NT2/D1 (cell line): ENCODE data around the gene TFAP2D.
A peak's percentile ranks its signal among the peaks of the same experiment; 100 is the strongest.

Experiments
- DNase-seq: peaks from one replicate; pipeline ENCODE4 v3.0.0-alpha.2; 2011; ENCODE audit warnings: low read depth, low spot score
- H3K27me3 ChIP-seq: 2 replicates; pipeline ENCODE4 v1.6.0; 2011; ENCODE audit warnings: mild to moderate bottlenecking; ENCODE audit not compliant: insufficient read length, insufficient read depth
- H3K36me3 ChIP-seq: 2 replicates; pipeline ENCODE4 v1.6.1; 2011; ENCODE audit warnings: mild to moderate bottlenecking, low read length, mixed read lengths; ENCODE audit not compliant: insufficient read depth, insufficient read length
- H3K4me1 ChIP-seq: 2 replicates; pipeline ENCODE4 v1.5.1; 2011; ENCODE audit not compliant: insufficient read depth, insufficient read length
- H3K4me3 ChIP-seq: 2 replicates; pipeline ENCODE4 v1.5.1; 2011; ENCODE audit warnings: low read depth; ENCODE audit not compliant: insufficient read length
- H3K9ac ChIP-seq: 2 replicates; pipeline ENCODE4 v1.6.0; 2011; ENCODE audit warnings: low read depth; ENCODE audit not compliant: insufficient read length
- H3K9me3 ChIP-seq: 2 replicates; pipeline ENCODE4 v1.5.1; 2011; ENCODE audit warnings: mild to moderate bottlenecking, low read length; ENCODE audit not compliant: insufficient read depth
- SUZ12 ChIP-seq: IDR thresholded peaks from 2 replicates; pipeline ENCODE4 v1.6.1; 2011; ENCODE audit not compliant: insufficient read length, insufficient read depth; ENCODE audit errors: extremely low read depth
- YY1 ChIP-seq: IDR thresholded peaks from 2 replicates; pipeline ENCODE4 v1.6.1; 2011; ENCODE audit not compliant: insufficient read length, insufficient read depth
- ZNF274 ChIP-seq: IDR thresholded peaks from 2 replicates; pipeline ENCODE4 v1.6.1; 2011; ENCODE audit warnings: mild to moderate bottlenecking, low read depth, low read length

The TFAP2D gene

GRCh38 chr6:50713226-50713625, at the start of gene TFAP2D:
TSS of gene TFAP2D (plus strand) at chr6:50713526. CDS start at chr6:50714056, 530 bp downstream.
- no peak for TF ChIP-seq YY1
- TF ChIP-seq ZNF274, result no peak
- no peak for TF ChIP-seq SUZ12
- no peak within 1 kb of the TSS for H3K9ac ChIP-seq
- peak within 1 kb of the TSS; percentile 59 for H3K4me3 ChIP-seq
- no peaks in the 10 kb centered on the region for H3K4me1 ChIP-seq
- H3K27me3 ChIP-seq, result peaks cover 88% of the 10 kb centered on the region
- H3K9me3 ChIP-seq, result no peaks in the 10 kb centered on the region
- H3K36me3 ChIP-seq, result no peaks in the 10 kb centered on the region
- no peak for DNase-seq

DNA sequence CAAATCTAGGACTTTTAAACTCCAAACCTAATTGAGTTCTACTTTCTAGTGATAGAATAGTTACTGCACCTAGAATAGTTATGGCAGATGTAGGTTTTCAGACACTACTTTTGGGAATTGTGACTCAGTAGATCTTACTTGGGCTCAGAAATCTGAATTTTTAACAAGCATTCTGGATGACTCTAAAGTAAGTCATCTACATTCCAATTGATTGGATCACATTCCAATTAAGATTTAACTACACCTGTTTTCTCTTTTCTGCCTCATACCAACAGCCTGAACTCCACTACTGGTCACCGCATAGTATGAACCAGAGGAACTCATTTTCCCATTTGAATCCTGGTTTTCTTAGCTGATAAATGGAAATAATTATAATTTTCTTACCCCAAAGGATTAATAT, 49.5 kb upstream of the TFAP2D start:
- Histone ChIP-seq H3K9me3 (no peaks in the 10 kb centered on the region), H3K9ac (no peak overlapping the region), H3K4me3 (no peak overlapping the region), H3K4me1 (no peaks in the 10 kb centered on the region), H3K27me3 (no peaks in the 10 kb centered on the region), H3K36me3 (no peaks in the 10 kb centered on the region)
- DNase-seq, result no peak
- TF ChIP-seq SUZ12, result no peak
- TF ChIP-seq ZNF274, result no peak
- TF ChIP-seq YY1, result no peak

DNA sequence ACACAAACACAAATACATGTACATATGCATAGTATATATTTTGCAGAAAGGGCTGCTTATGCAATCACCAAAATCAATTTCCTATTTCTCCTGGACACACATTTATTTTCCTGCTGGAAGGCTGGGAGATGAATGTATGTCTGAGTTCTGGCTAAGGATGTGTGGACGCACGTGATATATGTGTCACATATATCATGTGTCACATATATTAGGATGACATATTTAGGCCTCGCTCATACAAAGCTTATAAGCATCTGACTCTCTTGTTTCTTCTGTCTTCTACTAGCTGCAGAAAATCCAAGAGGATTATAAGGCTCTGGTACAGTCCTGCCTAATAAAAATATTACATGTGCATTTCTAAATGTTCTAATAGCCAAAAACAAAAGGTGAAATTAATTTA, 47.2 kb upstream of the TFAP2D start:
- Histone ChIP-seq H3K36me3 (no peaks in the 10 kb centered on the region), H3K9me3 (no peaks in the 10 kb centered on the region), H3K27me3 (no peaks in the 10 kb centered on the region), H3K9ac (no peak overlapping the region), H3K4me1 (no peaks in the 10 kb centered on the region), H3K4me3 (no peak overlapping the region)
- no peak for DNase-seq
- TF ChIP-seq YY1, result no peak
- no peak for TF ChIP-seq SUZ12
- TF ChIP-seq ZNF274, result no peak

GRCh38 chr6:50681213-50681824, 32.0 kb upstream of the TFAP2D start:
- DNase-seq, result no peak
- no peaks in the 10 kb centered on the region for H3K36me3 ChIP-seq
- no peaks in the 10 kb centered on the region for H3K27me3 ChIP-seq
- no peaks in the 10 kb centered on the region for H3K9me3 ChIP-seq
- TF ChIP-seq SUZ12, result no peak
- no peak for TF ChIP-seq ZNF274
- TF ChIP-seq YY1, result no peak
- no peak overlapping the region for H3K9ac ChIP-seq
- H3K4me3 ChIP-seq, result no peak overlapping the region
- H3K4me1 ChIP-seq, result no peaks in the 10 kb centered on the region

DNA sequence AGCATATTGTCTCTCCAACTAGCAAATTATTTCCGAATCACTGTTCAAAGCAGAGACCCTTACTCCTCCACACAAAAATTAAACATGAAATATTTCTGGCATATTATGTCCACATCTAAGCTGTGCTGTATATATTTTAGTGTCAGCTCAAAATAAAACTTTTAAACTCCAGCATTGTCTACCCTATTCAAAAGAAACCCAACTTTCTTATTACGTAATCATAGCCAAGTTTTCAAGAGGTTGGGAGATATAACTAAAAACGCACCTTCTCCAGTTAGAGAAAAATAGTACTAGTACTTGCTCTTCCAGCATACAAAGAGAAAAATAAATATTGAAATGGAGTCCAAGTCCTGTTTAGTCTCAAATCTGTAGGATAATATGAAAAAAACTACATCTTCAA, 24.1 kb upstream of the TFAP2D start:
- Histone ChIP-seq H3K36me3 (no peaks in the 10 kb centered on the region), H3K4me3 (no peak overlapping the region), H3K9me3 (no peaks in the 10 kb centered on the region), H3K9ac (no peak overlapping the region), H3K4me1 (no peaks in the 10 kb centered on the region), H3K27me3 (no peaks in the 10 kb centered on the region)
- TF ChIP-seq ZNF274 (no peak), SUZ12 (no peak), YY1 (no peak)
- DNase-seq, result no peak

DNA sequence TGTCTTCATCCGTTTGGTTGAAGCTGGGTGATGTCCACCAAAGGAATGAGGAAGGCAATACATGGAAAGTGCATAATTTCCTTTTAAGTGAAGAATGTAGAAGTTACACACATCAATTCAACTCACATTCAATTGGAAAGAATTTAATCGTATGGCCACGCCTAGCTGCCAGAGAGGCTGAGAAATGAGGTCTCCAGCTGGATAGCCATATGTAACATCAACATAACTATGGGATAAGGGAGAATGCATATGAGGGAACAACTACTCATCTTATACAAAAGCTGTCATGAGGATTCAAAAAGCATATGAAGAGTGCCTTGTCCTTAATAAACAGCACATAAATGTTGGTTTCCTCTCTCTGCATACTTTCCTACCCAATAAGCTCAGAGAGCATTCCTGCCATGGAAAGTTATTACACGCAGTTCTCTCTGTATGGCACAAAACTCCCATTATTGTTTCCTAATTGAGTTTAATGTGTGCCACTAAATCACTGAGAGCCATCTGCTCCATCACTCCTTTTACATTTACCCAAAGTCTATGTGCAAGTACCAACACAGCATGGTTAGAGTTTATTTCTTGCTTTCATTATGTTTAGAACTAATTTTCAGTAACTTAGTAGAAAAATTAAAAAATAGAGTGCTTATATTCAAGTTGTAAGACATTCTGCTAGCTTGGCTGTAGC, 21.4 kb upstream of the TFAP2D start:
- Histone ChIP-seq H3K4me1 (no peaks in the 10 kb centered on the region), H3K27me3 (no peaks in the 10 kb centered on the region), H3K9ac (no peak overlapping the region), H3K4me3 (no peak overlapping the region), H3K9me3 (no peaks in the 10 kb centered on the region), H3K36me3 (no peaks in the 10 kb centered on the region)
- DNase-seq, result no peak
- TF ChIP-seq YY1, result no peak
- TF ChIP-seq ZNF274, result no peak

GRCh38 chr6:50698546-50698945, 14.8 kb upstream of the TFAP2D start:
- Histone ChIP-seq H3K9me3 (no peaks in the 10 kb centered on the region), H3K27me3 (peaks cover 3% of the 10 kb centered on the region), H3K4me1 (no peaks in the 10 kb centered on the region), H3K4me3 (no peak overlapping the region), H3K36me3 (no peaks in the 10 kb centered on the region), H3K9ac (no peak overlapping the region)
- TF ChIP-seq SUZ12, result no peak
- no peak for DNase-seq
